GM21723 (cell line): Measurements from ENCODE around the gene MAGEF1.

ENCODE experiments used
- ATAC-seq: cut with Tn5 transposase; IDR thresholded peaks from one replicate; pipeline ENCODE4 v1.9.1; 2021; ENCODE audit warnings: mild to moderate bottlenecking, moderate library complexity; ENCODE audit not compliant: unreplicated experiment

Gene MAGEF1

DNA sequence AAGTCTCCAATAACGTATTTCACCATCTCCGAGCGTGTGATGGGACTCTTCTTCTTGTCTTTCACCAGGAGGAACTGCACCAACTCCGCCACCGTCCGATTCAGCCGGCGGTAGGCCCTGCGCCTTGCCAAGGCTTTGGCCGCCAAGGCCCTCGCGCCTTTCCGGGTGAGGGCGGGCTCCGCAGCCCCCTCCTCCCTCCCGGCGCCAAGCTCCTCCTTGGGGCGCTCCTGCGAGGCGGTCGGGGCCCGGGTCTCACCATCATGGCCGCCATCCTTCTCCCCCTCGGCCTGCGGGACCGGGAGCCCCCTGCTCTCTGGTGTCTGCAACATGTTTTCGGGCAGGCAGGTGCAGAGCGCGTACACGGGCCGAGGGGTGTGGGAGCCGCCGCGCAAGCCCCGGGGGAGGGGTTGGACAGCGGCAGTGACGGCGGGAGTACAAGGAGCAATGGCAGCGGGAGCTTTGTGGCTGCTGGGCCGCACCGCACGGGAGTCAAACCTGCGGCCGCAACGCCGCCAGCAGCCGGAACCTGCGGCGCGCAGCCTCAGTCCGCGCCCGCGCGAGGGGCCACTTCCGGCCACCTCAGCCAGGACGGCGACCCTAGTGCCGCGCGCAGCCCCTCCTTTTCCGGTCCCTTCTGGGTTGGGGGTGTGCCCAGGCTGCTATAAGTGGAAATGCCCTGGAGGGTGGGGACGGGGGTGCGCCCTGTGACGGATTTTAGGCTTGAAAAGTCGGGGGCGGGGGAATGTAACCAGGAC, at the start of gene MAGEF1:
Gene MAGEF1 (minus strand): TSS at position 572 of the 755 bp plus-strand sequence. CDS start 243 bp downstream, at position 329.
- peak; percentile 85 for ATAC-seq

GRCh38 chr3:184761075-184761841, 49.4 kb upstream of the MAGEF1 start:
- no peak for ATAC-seq

DNA sequence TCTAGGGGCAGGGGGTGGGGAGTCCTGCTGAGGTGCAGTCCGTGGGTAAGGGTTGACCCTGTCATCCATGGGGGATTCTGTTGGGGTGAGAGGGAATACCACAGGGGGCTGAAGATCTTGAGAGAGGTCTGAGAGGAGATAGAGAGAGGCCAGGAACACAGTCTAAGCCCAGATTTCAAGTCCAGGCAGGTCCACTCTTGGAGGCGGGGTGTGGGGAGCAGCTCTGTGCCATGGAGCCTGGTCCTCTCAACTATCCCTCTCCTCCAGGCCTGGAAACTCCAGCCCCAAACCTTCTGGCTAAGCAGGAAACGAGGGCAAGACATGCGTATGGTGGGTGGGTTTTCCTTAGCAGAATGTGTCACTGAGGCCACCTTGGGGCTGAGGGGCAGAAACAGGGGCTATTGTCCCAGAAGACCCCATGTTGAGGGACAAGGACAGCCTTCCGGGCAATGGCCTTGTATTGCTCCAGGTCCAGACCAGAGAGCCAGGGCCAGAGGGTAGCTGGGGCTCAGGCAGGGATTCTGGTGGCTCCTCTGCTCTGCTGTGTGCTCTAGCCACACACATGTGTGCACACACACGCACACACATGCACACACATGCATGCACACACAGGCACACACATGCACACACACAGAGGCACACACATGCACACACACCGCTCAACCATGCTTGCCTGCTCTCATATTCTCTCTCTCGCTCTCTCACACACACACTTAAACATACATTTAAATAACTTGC, 48.6 kb upstream of the MAGEF1 start:
- no peak for ATAC-seq

- no peak for ATAC-seq
Measured at GRCh38 chr3:184759666-184760200, 47.9 kb upstream of the MAGEF1 start.

DNA sequence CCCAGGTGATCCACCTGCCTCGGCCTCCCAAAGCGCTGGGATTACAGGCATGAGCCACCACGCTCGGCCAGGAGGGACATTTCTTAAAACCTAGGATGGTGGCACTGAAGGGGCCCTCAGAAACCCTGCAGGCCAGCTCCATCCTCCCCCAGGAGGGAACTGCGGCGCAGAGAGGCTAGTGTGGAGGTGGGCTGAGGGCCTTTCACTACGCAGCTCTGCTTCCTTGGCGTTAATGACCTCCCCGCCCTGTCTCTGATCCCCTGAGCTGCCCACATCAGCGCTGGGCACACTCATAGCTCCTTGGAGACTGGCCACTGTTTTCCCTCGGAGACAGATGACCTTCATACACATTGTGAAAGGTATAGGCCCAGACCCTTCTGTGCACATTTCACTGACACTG, 46.2 kb upstream of the MAGEF1 start:
- ATAC-seq: no peak

DNA sequence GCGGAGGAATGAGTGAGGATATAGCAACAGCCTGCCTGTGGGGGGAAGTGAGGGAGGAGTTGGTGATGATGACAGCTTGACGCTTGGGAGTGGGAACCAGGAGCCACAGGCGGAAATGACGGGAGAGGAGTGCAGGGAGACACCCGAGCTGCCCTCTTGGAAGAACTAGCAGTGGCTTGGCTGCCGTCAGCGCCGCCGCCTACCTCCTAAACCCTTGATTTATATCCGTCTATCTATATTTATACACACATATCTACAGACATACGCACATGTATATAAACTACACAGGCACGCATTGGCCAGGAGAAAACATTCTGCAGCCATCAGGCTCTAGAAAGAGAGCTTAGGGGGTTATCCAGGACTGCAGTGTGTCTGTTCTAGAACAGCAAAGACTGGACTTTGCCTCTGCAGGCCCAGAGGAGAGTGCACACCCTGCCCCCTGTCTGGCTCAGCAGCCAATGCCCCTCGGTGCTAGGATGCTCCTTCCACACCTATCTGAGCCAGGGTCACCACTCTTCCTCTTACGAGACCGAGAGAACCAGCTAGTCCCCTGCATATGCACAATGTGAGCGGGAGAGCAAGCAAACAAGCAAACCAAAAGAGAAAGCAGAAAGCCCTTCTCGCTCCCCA, 45.3 kb upstream of the MAGEF1 start:
- ATAC-seq: no peak

- ATAC-seq: no peak
Measured at GRCh38 chr3:184756151-184757021, 44.5 kb upstream of the MAGEF1 start.

DNA sequence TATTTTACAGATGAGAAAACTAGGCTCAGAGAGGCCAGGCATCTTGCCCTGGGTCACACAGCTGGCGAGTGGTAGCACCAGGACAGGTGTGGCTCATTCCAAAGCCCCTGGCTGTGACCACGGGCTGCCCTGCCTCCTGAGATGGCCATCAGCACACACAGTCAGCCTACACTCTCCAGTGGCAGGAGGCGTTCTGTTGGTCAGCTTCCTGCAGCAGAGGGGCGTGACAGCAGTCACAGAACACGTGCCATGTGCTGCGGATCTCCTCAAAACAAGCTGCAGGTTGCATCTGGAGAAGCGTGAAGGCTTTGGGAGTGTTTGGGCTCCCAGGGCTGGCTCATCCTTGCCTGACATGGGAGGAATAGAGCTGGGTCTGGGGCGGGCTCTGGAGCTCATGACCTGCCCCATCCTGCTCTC, 43.5 kb upstream of the MAGEF1 start:
- ATAC-seq: no peak

DNA sequence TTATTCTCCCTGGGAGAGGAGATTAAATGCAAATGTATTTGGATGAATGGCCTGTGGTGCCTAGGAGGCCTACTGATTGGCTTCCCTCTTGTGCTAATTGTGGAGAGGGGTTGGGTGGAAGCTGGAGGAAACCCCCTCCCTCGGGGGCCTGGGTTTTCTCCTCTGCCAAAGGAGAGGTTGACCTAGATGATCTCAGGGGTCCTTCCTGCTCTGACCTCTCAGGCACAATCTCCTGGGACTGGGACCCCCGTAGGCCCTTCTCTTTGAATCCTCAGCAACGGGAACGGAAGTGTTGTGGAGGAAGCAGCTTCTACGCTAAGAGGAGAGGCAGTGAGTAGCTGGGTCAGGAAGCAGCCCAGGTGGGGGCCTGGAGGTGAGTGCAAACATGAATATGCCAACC, 40.5 kb upstream of the MAGEF1 start:
- ATAC-seq: no peak

GRCh38 chr3:184751204-184752040, 39.6 kb upstream of the MAGEF1 start:
- ATAC-seq: no peak

DNA sequence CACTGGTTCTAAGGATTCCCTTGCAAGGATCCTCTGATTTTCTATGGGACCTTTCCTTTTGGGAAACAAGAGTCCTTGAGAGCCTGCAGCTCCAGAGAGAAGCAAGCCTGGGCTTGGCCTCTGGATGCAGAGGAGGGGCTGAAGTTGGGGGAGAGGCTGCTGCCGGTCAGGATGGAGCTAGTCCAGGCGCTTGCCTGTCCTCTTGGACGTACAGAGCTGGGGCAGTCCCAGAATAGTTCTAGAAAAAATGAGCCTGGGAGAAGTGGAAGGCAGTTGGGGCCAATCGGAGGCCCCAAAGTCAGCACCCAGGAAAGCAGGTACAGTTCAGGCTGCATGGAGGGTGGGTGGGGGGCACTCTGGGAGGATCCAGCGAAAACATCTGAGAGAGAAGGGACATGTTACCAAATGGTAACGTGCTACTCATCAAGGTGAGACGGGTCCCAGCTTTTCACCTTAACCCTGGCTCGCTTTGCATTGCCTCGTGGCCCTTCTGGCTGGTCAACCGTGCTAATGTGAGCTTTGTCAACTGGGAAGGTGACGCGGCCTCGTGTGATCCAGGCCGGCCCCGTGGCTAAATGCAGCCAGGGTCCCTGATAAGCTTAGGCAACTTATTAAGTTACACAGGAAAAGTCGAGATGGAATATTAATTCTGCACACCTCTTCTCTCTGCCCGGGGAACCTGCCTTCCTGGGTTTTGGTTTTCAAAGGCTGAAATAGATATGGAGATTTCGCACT, 38.7 kb upstream of the MAGEF1 start:
- no peak for ATAC-seq

GRCh38 chr3:184749168-184749744, 37.4 kb upstream of the MAGEF1 start:
- no peak for ATAC-seq

DNA sequence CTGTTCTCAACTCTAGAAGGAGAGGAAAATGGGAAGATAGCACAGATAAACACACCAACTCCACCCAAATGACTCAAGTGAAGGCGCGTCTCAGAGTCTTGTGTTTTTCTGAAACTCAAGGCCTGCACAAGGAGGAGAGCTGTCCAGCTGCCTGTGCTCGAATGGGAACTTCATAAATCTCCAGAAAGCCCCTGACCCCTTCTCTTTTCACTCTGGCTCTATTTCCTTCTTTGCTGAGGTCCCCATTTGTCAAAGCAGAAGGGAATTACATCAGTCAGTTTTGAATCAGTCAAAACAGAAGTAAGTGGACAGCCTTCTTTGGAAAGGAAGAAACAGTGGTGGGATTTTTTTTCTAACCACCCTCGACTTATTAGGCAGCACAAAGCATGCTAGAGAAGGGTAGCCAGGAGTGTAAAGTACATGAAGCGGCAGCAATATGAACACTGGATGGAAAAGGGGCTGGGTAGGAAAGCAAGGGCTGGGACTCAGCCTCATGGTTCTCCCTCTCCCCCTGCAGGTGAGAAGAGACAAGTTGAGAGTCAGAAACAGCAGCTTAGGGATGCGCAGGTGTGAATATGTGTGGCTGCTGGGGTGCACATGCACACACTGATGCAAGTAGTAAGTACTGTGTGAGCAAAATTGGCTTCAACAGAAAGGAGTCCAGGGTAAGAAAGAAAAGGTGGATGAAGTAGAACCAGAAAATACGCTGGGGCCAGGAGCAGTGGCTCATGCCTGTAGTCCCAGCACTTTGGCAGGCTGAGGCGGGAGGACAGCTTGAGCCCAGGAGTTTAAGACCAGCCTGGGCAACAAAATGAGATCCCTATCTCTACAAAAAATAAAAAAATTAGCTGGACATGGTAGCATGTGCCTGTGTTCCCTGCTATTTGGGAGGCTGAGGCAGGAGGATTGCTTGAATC, 36.6 kb upstream of the MAGEF1 start:
- ATAC-seq: no peak

DNA sequence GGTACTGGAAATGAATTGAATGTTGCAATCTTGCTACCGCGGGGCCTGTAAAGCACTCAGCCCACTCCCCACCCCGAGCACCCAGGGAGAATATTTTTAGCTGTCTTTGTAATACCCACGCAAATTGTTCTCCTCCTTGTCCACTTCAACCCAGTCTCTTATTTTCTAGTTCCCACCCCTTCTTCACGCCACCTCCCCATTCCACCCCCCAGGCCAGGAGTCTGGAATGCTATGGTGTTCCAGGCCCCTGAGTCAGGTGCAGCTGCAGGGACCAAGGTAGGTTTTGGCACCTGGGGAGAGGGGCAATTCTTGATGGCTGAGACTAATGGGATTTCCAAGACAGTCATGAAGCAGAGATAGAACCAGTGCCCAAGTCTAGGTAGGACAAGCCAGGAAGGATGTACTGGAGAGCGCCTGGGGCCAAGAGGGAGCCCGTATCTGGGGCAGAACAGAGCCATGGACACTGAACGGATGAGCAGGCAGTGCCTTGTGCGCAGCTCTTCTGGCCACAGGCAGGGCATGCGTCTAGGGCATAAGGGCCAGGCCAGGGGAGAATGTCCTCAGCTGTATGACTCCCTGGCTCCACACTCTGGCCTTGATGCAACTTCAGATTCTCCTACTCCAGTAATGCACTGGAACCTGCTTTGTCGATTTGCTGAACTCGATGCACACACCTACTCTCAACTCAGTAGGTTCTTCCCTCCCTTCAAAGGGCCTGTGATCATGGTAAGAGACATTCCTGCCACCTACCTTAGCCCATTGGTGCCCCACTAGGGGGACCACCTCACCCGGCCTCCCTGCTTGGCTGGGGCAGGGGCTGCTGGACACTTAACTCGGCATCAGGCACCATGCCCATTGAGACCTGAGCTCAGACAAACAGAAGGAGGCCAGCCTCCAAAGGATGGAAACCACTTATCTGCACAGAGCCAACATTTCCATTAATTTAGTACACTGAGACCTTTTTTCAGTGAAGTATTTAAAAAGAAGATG, 34.6 kb upstream of the MAGEF1 start:
- ATAC-seq: no peak

DNA sequence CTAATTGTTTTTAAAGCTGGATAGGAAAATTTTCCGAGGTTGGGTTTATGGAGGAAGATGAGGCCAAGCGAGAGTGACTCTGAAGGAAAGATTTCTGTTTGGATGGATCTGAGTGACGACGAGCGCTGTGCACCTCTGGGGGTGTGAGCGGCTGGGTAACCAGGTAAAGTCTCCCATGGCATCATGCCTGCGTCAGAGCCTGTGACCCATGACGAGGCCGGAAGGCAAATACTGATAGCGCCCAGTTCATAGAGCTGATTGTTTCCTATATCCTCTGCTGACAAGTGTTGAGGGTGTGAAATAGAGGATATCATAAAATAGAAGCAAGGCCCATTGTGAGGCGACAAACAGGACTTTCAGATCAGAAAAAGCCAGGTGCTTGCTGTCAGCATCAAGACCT, 33.7 kb upstream of the MAGEF1 start:
- no peak for ATAC-seq

DNA sequence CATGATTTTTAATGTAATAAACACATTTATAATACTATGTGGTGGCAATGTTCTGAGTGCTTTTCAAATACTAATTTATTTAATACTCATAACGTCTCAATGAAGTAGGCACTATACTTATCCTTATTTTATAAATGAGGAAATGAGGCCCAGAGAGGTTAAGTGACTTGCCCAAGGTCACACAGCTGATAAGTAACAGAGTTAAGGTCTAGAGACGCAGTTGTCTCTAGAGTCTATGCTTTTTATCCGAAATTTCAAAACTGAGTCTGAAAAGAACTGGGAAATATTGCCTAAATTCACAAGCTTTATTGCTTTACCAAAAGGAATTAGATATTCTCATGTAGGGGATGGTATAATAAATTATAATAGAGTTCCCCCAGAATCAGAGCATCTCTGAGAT, 31.4 kb upstream of the MAGEF1 start:
- ATAC-seq: no peak
